ENCODE data around the gene EHD2.
A peak's percentile ranks its signal among the peaks of the same experiment; 100 is the strongest.
"Not testable (repeated sequence)": the region's sequence is repeated elsewhere in the genome, so short reads cannot be mapped to it uniquely, and the experiment has no call there.

Gene EHD2

DNA sequence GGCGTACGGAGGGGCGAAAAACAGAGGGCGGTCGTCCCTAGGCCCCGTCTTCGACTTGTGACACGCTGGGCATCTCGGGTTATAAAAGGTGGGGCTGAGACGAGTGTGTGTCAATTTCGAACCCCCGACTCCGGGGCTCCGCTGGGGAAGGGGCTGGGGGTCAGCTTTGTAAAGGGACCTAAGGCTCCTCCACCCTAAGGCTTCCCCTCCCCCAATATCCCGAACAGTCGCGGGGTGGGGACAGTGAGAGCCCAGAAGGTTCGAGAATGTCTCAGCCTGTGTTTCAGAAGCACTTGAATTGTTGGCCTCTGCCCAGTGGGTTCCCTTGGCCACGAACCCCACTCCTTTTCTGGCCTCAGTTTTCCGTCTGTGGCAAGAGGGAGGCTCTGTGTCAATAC, 65.7 kb downstream of the EHD2 start:
- TF ChIP-seq, protein P1, sequence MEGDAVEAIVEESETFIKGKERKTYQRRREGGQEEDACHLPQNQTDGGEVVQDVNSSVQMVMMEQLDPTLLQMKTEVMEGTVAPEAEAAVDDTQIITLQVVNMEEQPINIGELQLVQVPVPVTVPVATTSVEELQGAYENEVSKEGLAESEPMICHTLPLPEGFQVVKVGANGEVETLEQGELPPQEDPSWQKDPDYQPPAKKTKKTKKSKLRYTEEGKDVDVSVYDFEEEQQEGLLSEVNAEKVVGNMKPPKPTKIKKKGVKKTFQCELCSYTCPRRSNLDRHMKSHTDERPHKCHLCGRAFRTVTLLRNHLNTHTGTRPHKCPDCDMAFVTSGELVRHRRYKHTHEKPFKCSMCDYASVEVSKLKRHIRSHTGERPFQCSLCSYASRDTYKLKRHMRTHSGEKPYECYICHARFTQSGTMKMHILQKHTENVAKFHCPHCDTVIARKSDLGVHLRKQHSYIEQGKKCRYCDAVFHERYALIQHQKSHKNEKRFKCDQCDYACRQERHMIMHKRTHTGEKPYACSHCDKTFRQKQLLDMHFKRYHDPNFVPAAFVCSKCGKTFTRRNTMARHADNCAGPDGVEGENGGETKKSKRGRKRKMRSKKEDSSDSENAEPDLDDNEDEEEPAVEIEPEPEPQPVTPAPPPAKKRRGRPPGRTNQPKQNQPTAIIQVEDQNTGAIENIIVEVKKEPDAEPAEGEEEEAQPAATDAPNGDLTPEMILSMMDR (IDR thresholded peaks at IDR 0.05) = no peak
- Mint-ChIP-seq H3K9me3 (no peaks in the 10 kb centered on the region), H3K36me3 (ENCODE audit: low read depth) (peaks cover 25% of the 10 kb centered on the region), H3K27ac (peak overlapping the region; percentile 51), H3K27me3 (ENCODE audit: low read depth, poor library complexity) (peaks cover 3% of the 10 kb centered on the region), H3K4me1 (peaks cover 29% of the 10 kb centered on the region), H3K4me3 (peak overlapping the region; percentile 87)
- no peak for DNase-seq

DNA sequence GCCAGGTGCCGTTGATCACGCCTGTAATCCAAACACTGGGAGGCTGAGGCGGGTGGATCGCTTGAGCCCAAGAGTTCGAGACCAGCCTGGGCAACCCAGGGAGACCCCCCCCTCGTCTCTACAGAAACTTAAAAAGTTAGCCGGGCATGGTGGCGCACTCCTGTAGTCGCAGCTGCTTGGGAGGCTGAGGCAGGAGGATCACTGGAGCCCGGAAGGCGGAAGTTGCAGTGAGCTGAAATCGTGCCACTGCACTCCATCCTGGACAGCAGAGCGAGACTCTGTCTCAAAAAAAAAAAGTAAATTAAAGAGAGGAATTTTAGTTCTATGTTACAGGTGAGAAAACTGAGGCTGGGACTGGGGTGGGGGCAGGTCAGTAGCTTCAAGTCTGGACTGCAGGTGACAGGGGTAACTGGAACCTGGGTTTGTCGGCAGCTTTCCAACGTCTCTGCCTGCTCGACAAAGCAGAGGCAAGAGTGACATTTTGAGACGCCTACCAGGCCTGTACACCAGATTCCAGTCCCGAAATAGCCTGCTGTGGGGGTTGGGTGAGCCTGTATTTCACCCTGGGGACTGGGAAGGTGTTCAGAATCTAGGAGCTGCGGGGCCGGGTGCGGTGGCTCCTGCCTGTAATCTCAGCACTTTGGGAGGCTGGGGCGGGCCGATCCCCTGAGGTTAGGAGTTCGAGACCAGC, 66.4 kb downstream of the EHD2 start:
- H3K4me3 Mint-ChIP-seq = peak overlapping the region; percentile 87
- no peak for DNase-seq
- H3K27me3 Mint-ChIP-seq (ENCODE audit: low read depth, poor library complexity) = peaks cover 3% of the 10 kb centered on the region
- peaks cover 31% of the 10 kb centered on the region for H3K36me3 Mint-ChIP-seq (ENCODE audit: low read depth)
- H3K4me1 Mint-ChIP-seq = peaks cover 25% of the 10 kb centered on the region
- TF ChIP-seq, protein P1 (IDR thresholded peaks at IDR 0.05) = no peak
- H3K27ac Mint-ChIP-seq = peak overlapping the region; percentile 54
- H3K9me3 Mint-ChIP-seq = no peaks in the 10 kb centered on the region

DNA sequence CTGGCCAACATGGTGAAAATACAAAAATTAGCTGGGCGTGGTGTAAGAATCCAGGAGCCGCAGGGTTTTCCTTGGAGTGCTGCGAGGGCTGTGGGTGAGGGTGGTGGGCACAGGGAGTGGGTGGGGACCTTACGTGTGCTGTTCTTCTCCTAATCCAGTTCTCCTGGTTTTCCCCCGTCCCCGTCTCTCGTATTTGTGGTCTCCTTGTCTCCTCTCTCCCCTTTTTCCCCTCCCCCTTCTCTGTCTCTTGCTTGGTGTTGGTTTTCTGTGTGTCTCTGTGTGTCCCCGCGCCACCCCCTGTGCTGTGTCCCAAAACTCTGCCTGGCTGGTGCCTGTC, 67.0 kb downstream of the EHD2 start:
- Mint-ChIP-seq H3K4me3 (peak overlapping the region; percentile 87), H3K27ac (no peak overlapping the region), H3K27me3 (ENCODE audit: low read depth, poor library complexity) (peaks cover 3% of the 10 kb centered on the region), H3K36me3 (ENCODE audit: low read depth) (peaks cover 32% of the 10 kb centered on the region), H3K4me1 (peaks cover 25% of the 10 kb centered on the region), H3K9me3 (no peaks in the 10 kb centered on the region)
- no peak for DNase-seq
- TF ChIP-seq, protein P1 (IDR thresholded peaks at IDR 0.05) = no peak

DNA sequence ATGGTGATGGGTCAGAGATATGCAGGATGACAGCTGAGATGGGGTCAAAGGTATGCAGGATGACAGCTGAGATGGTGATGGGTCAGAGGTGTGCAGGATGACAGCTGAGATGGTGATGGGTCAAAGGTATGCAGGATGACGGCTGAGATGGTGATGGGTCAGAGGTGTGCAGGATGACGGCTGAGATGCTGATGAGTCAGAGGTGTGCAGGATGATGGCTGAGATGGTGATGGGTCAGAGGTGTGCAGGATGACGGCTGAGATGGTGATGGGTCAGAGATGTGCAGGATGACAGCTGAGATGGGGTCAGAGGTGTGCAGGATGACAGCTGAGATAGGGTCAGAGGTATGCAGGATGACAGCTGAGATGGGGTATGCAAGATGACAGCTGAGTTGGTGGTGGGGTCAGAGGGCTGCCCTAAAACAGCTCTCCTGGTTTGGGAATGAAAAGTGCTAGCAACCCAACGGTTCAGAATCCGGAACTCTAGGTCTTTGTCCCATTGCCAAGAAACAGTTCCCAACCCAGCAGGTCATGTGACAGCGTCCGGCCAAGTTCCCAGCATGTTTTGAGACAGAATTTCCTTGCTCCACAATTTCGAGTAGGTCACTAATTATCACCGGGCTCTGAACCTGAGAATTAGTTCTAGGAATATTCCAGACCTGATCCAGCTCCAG, 68.5 kb downstream of the EHD2 start:
- Mint-ChIP-seq H3K27ac (peak overlapping the region; percentile 74), H3K4me1 (peaks cover 25% of the 10 kb centered on the region), H3K9me3 (no peaks in the 10 kb centered on the region), H3K27me3 (ENCODE audit: low read depth, poor library complexity) (peaks cover 3% of the 10 kb centered on the region), H3K4me3 (no peak overlapping the region), H3K36me3 (ENCODE audit: low read depth) (peaks cover 36% of the 10 kb centered on the region)
- DNase-seq = no peak
- TF ChIP-seq, protein P1 (IDR thresholded peaks at IDR 0.05) = no peak

DNA sequence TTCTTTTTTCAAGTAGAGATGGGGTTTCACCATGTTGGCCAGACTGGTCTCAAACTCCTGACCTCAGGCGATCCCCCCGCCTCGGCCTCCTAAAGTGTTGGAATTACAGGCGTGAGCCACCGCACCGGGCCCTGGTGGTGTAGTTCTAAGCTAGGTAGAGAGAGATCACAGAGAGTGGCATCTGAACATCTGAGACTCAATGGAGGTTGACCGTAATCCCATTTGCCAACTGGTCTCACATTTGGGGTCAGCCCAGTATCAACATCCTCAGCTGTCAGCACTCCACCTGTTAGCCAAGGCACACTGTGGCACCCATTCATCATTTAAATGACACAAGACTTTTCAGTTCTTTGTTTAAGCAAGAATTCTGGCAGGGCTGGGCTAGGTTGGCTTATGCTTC, 73.3 kb downstream of the EHD2 start:
- TF ChIP-seq, protein P1 (IDR thresholded peaks at IDR 0.05) = no peak
- H3K36me3 Mint-ChIP-seq (ENCODE audit: low read depth) = peaks cover 28% of the 10 kb centered on the region
- peaks cover 8% of the 10 kb centered on the region for H3K27me3 Mint-ChIP-seq (ENCODE audit: low read depth, poor library complexity)
- no peaks in the 10 kb centered on the region for H3K9me3 Mint-ChIP-seq
- H3K4me3 Mint-ChIP-seq = no peak overlapping the region
- DNase-seq = no peak
- H3K4me1 Mint-ChIP-seq = peaks cover 14% of the 10 kb centered on the region
- no peak overlapping the region for H3K27ac Mint-ChIP-seq

DNA sequence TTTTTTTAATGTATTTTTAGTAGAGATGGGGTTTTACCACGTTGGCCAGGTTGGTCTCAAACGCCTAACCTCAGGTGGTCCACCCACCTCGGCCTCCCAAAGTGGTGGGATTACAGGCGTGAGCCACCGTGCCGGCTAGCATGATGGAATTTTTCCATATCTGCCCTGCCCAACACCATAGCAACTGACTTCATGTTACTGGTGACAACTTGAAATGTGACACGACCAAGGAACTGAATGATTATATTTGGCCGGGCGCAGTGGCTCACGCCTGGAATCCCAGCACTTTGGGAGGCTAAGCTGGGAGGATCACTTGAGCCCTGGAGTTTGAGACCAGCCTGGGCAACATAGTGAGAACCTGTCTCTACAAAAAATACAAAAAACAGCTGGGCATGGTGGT, 74.1 kb downstream of the EHD2 start:
- H3K4me3 Mint-ChIP-seq; H3K27ac Mint-ChIP-seq; H3K9me3 Mint-ChIP-seq; H3K27me3 Mint-ChIP-seq (ENCODE audit: low read depth, poor library complexity); DNase-seq: not testable (repeated sequence)
- Mint-ChIP-seq H3K36me3 (ENCODE audit: low read depth) (peaks cover 21% of the 10 kb centered on the region), H3K4me1 (peaks cover 14% of the 10 kb centered on the region)

DNA sequence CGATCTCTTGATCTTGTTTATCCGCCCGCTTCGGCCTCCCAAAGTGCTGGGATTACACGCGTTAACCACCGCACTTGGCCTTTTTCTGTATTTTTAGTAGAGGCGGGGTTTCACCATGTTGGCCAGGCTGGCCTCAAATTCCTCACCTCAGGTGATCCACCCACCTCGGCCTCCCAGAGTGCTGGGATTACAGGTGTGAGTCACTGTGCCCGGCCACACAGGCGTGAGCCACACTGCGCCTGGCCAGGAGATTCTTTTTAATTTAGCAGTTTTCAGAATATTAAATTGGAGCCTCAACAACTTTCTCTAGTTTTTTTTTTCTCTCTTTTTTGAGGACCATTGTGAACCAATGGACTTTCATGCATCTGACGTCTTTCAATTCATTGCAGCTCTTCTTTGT, 76.6 kb downstream of the EHD2 start:
- H3K36me3 Mint-ChIP-seq (ENCODE audit: low read depth); H3K27me3 Mint-ChIP-seq (ENCODE audit: low read depth, poor library complexity); DNase-seq; H3K4me3 Mint-ChIP-seq; H3K9me3 Mint-ChIP-seq; H3K27ac Mint-ChIP-seq: not testable (repeated sequence)
- H3K4me1 Mint-ChIP-seq = peaks cover 14% of the 10 kb centered on the region
